ENCODE measurements around the gene MRPS18A. TPM values are rescaled to one million over a fixed set of nuclear protein-coding genes. Genes with fewer than 3 reads are reported as not detected.
A peak's percentile ranks its signal among the peaks of the same experiment; 100 is the strongest.

The MRPS18A gene
- total and polyA plus RNA-seq, 2 of the 13 experiments (the other 11 are each of a cell fraction or from before 2014, with no cell fraction given): 87.8 to 89.1 TPM

GRCh38 chr6:43687437-43688347 lies at the start of gene MRPS18A (continued):
- TF ChIP-seq ZNF546 (CRISPR knock-in tag; conservative IDR thresholded peaks at IDR 0.05) (0 out of 2 replicates have a peak, but pooled peaks have one; percentile 68), THRA (CRISPR knock-in tag; IDR thresholded peaks at IDR 0.05; ENCODE audit: borderline replicate concordance) (peak; percentile 62), POGZ (CRISPR knock-in tag; IDR thresholded peaks at IDR 0.05) (peak; percentile 59; the same call in 1 of the 2 replicates), HOMEZ (CRISPR knock-in tag; IDR thresholded peaks at IDR 0.05; ENCODE audit: low read depth) (peak; percentile 58; the same call in 1 of the 2 replicates), ZNF431 (CRISPR knock-in tag; IDR thresholded peaks at IDR 0.05; ENCODE audit: borderline replicate concordance, low read depth) (no peak; the same call in 1 of the 2 replicates), CEBPG (CRISPR knock-in tag; IDR thresholded peaks at IDR 0.05) (no peak), NR2F1 (CRISPR knock-in tag; IDR thresholded peaks at IDR 0.05) (no peak), ATF6 (CRISPR knock-in tag; conservative IDR thresholded peaks at IDR 0.05) (0 out of 2 replicates have a peak, but pooled peaks have one; percentile 51), ZNF839 (CRISPR knock-in tag; IDR thresholded peaks at IDR 0.05; ENCODE audit: borderline replicate concordance) (no peak), ZNF549 (CRISPR knock-in tag; IDR thresholded peaks at IDR 0.05) (no peak), HBP1 (CRISPR knock-in tag; IDR thresholded peaks at IDR 0.05; ENCODE audit: low read depth) (no peak; the same call in 1 of the 2 replicates), NFIB (CRISPR knock-in tag; IDR thresholded peaks at IDR 0.05; ENCODE audit: borderline replicate concordance) (no peak), KDM5B (CRISPR knock-in tag; IDR thresholded peaks at IDR 0.05; ENCODE audit: borderline replicate concordance) (peak; percentile 60; the same call in 1 of the 2 replicates), E2F5 (CRISPR knock-in tag; conservative IDR thresholded peaks at IDR 0.05) (no peak), DDIT3 (CRISPR knock-in tag; IDR thresholded peaks at IDR 0.05) (no peak), GRHL1 (CRISPR knock-in tag; conservative IDR thresholded peaks at IDR 0.05) (no peak), ZNF343 (CRISPR knock-in tag; IDR thresholded peaks at IDR 0.05) (0 out of 2 replicates have a peak, but pooled peaks have one; percentile 39)

All from HepG2 (cell line).